Fibroblast of lung (primary cell): ENCODE data around the gene DEPDC5.
"Not testable (repeated sequence)": the region's sequence is repeated elsewhere in the genome, so short reads cannot be mapped to it uniquely, and the experiment has no call there.

ENCODE experiments used
- CTCF ChIP-seq, 2 donors: IDR thresholded peaks in 1 of 2; conservative IDR thresholded peaks in 1 of 2; 1 replicate in 1 of 2; 2 replicates in 1 of 2; pipeline ENCODE4 v1.5.1; 2011 to 2012; ENCODE audit warnings: low read length in 2 of 2, control low read depth in 1 of 2, inconsistent platforms in 1 of 2, low read depth in 1 of 2, mild to moderate bottlenecking in 1 of 2
- EZH2 ChIP-seq: IDR thresholded peaks from 2 replicates; pipeline ENCODE4 v1.5.1; 2012; ENCODE audit warnings: low read length, control low read depth, mild to moderate bottlenecking; ENCODE audit errors: missing control alignments

GRCh38 chr22:31815383-31815814 is 61.6 kb downstream of the DEPDC5 start:
- not testable (repeated sequence) for TF ChIP-seq CTCF (conservative IDR thresholded peaks at IDR 0.05 in 1 of 2, IDR thresholded peaks at IDR 0.05 in 1 of 2; ENCODE audit: low read depth in 1 of 2, low read length in 2 of 2); EZH2
